ENCODE measurements around the gene DEDD. TPM values are rescaled to one million over a fixed set of nuclear protein-coding genes. Genes with fewer than 3 reads are reported as not detected.

DEDD gene
- polyA plus RNA-seq, 2 of the 4 experiments (the other 2 are of a cell fraction): 25.3 to 38.4 TPM

DNA sequence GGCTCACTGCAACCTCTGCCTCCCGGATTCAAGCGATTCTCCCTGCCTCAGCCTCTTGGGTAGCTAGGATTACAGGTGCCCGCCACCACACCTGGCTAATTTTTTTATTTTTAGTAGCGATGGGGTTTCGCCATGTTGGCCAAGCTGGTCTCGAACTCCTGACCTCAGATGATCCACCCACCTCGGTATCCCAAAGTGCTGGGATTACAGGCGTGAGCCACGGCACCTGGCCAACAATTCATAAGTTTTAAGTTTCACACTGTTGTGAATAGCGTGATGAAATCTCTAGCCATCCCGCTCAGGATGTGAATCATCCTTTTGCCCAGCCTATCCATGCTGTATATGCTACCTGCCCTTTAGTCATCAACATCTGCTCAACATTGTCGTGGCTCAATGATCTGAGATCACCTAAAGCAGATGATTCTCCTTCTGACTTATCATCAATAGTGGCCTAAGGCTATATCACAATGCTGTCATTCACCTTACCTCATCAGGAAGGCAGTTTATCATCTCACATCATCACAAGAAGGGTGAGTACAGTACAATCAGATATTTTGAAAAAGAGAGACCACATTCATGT is 17.2 kb downstream of the DEDD start (continued):
- TF ChIP-seq, protein P1, sequence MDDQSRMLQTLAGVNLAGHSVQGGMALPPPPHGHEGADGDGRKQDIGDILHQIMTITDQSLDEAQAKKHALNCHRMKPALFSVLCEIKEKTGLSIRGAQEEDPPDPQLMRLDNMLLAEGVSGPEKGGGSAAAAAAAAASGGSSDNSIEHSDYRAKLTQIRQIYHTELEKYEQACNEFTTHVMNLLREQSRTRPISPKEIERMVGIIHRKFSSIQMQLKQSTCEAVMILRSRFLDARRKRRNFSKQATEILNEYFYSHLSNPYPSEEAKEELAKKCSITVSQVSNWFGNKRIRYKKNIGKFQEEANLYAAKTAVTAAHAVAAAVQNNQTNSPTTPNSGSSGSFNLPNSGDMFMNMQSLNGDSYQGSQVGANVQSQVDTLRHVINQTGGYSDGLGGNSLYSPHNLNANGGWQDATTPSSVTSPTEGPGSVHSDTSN (IDR thresholded peaks at IDR 0.05): no peak

DNA sequence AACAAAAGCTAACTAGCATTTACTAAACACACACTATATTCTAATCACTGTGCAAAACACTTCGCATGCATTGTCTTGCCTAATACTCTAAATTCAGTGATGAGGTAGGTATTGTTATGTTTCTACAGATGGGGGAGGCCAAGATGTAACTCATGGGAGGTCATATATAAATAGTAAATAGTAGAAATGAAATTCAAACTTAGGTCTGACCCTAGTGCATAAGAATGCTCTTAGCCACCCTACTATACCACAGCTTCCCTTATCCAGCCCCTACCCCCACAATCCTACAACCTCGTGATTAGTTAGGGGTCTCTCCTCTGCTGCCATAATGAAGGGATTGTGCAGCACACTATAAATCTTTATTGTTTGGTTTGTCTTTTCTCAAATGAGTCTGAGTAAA is 17.9 kb downstream of the DEDD start:
- DNase-seq (ENCODE audit: low read depth in 1 of 2, low spot score in 1 of 2) (no peak), FAIRE-seq (no peak), ATAC-seq (no peak)
- ChIA-PET POLR2A (no interaction called here), CTCF (interaction anchor here (0.6 to 6.1 kb wide), 3 partner anchors 16 to 782 kb away, joined by 3 to 40 read pairs (median 4); partner anchors contain the start of gene KLHDC9)
- Histone ChIP-seq H3K27ac (peak overlapping the region; percentile 49 to 97), H3K4me3 (peak overlapping the region; percentile 1; the same call in 2 of the 3 replicates), H3K4me2 (peak overlapping the region; percentile 70), H3K9me3 (no peaks in the 10 kb centered on the region), H3K4me1 (peaks cover 52% of the 10 kb centered on the region)
- WGBS (ENCODE audit: missing lambda C conversion rate): 85% methylated on average over 2 of the region's 2 CpGs
- no peak for TF ChIP-seq RFX5 (IDR thresholded peaks at IDR 0.05)
- TF ChIP-seq, protein P2, sequence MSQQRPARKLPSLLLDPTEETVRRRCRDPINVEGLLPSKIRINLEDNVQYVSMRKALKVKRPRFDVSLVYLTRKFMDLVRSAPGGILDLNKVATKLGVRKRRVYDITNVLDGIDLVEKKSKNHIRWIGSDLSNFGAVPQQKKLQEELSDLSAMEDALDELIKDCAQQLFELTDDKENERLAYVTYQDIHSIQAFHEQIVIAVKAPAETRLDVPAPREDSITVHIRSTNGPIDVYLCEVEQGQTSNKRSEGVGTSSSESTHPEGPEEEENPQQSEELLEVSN (IDR thresholded peaks at IDR 0.05; ENCODE audit: borderline replicate concordance, low read depth): no peak
- no peak for TF ChIP-seq ZNF302 (CRISPR knock-in tag; IDR thresholded peaks at IDR 0.05)
- TF ChIP-seq, protein P3, sequence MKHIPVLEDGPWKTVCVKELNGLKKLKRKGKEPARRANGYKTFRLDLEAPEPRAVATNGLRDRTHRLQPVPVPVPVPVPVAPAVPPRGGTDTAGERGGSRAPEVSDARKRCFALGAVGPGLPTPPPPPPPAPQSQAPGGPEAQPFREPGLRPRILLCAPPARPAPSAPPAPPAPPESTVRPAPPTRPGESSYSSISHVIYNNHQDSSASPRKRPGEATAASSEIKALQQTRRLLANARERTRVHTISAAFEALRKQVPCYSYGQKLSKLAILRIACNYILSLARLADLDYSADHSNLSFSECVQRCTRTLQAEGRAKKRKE (CRISPR knock-in tag; IDR thresholded peaks at IDR 0.05; ENCODE audit: low read depth): no peak
- no peak for TF ChIP-seq RNF2 (IDR thresholded peaks at IDR 0.05; ENCODE audit: borderline replicate concordance, low read depth)
- TF ChIP-seq TFCP2L1 (CRISPR knock-in tag; IDR thresholded peaks at IDR 0.05): no peak
- no peak for TF ChIP-seq ZFP36 (IDR thresholded peaks at IDR 0.05; ENCODE audit: borderline replicate concordance, partially characterized antibody)
- TF ChIP-seq ZSCAN20 (CRISPR knock-in tag; IDR thresholded peaks at IDR 0.05): no peak
- no peak for TF ChIP-seq RARB (CRISPR knock-in tag; IDR thresholded peaks at IDR 0.05)
- no peak for TF ChIP-seq CBX8 (IDR thresholded peaks at IDR 0.05)
- no peak for TF ChIP-seq BHLHE40 (IDR thresholded peaks at IDR 0.05; ENCODE audit: low read depth, low read length)
- no peak for TF ChIP-seq MAFK (IDR thresholded peaks at IDR 0.05; ENCODE audit: partially characterized antibody)
- no peak for TF ChIP-seq EHMT2 (IDR thresholded peaks at IDR 0.05; ENCODE audit: low read depth)
- TF ChIP-seq PHF8 (IDR thresholded peaks at IDR 0.05; ENCODE audit: borderline replicate concordance, low read depth): no peak
- TF ChIP-seq FOXS1 (CRISPR knock-in tag; IDR thresholded peaks at IDR 0.05): no peak
- TF ChIP-seq, protein P1 (IDR thresholded peaks at IDR 0.05): no peak

DNA sequence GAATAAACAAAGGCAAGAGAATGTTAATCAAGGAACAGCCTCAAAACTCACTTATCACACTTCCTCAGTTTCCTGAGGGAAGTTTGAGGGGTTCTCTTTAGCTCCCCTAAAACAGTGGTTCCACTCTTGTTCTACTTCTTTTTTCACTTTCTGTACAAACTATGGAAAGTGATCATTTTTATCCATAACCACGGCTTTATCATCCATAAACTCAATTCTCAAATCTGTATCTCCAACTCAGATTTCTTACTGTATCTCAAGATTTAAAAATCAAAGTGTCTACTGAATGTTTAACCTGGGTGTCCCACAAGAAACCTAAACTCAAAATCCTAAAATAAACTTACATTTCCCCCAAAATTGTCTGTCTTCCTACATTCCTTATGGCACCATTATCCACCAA is 18.6 kb downstream of the DEDD start:
- H3K4me2 ChIP-seq: peak overlapping the region; percentile 70; the same call in 2 of the 3 replicates
- 95% methylated on average over 1 of the region's 1 CpG for WGBS (ENCODE audit: missing lambda C conversion rate)
- CTCF ChIA-PET: interaction anchor here (1.5 to 6.1 kb wide), 2 partner anchors 16 to 124 kb away, joined by 4 to 40 read pairs; partner anchors contain the start of gene KLHDC9
- TF ChIP-seq RCOR1 (IDR thresholded peaks at IDR 0.05; ENCODE audit: low read depth, low read length) (no peak), EHMT2 (IDR thresholded peaks at IDR 0.05; ENCODE audit: low read depth) (no peak), CHD4 (IDR thresholded peaks at IDR 0.05; ENCODE audit: borderline replicate concordance) (no peak), ZNF302 (CRISPR knock-in tag; IDR thresholded peaks at IDR 0.05) (no peak), KDM1A (IDR thresholded peaks at IDR 0.05; ENCODE audit: low read depth) (no peak), FOSL2 (IDR thresholded peaks at IDR 0.05) (no peak), FOSL2 (CRISPR knock-in tag; IDR thresholded peaks at IDR 0.05) (no peak), CHD2 (IDR thresholded peaks at IDR 0.05; ENCODE audit: low read length, partially characterized antibody) (no peak), JUNB (IDR thresholded peaks at IDR 0.05) (no peak)
- TF ChIP-seq, protein P4, sequence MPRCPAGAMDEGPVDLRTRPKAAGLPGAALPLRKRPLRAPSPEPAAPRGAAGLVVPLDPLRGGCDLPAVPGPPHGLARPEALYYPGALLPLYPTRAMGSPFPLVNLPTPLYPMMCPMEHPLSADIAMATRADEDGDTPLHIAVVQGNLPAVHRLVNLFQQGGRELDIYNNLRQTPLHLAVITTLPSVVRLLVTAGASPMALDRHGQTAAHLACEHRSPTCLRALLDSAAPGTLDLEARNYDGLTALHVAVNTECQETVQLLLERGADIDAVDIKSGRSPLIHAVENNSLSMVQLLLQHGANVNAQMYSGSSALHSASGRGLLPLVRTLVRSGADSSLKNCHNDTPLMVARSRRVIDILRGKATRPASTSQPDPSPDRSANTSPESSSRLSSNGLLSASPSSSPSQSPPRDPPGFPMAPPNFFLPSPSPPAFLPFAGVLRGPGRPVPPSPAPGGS (IDR thresholded peaks at IDR 0.05): no peak
- TF ChIP-seq, protein P5, sequence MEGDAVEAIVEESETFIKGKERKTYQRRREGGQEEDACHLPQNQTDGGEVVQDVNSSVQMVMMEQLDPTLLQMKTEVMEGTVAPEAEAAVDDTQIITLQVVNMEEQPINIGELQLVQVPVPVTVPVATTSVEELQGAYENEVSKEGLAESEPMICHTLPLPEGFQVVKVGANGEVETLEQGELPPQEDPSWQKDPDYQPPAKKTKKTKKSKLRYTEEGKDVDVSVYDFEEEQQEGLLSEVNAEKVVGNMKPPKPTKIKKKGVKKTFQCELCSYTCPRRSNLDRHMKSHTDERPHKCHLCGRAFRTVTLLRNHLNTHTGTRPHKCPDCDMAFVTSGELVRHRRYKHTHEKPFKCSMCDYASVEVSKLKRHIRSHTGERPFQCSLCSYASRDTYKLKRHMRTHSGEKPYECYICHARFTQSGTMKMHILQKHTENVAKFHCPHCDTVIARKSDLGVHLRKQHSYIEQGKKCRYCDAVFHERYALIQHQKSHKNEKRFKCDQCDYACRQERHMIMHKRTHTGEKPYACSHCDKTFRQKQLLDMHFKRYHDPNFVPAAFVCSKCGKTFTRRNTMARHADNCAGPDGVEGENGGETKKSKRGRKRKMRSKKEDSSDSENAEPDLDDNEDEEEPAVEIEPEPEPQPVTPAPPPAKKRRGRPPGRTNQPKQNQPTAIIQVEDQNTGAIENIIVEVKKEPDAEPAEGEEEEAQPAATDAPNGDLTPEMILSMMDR (IDR thresholded peaks at IDR 0.05): no peak
- TF ChIP-seq, protein P6, sequence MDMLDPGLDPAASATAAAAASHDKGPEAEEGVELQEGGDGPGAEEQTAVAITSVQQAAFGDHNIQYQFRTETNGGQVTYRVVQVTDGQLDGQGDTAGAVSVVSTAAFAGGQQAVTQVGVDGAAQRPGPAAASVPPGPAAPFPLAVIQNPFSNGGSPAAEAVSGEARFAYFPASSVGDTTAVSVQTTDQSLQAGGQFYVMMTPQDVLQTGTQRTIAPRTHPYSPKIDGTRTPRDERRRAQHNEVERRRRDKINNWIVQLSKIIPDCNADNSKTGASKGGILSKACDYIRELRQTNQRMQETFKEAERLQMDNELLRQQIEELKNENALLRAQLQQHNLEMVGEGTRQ (IDR thresholded peaks at IDR 0.05): no peak

More for the DNA sequence above, 18.6 kb downstream of the DEDD start:
- Histone ChIP-seq H3K27ac (peak overlapping the region; percentile 4 to 97; a peak in 3 of 6 replicates), H3K4me3 (no peak overlapping the region), H3K9me3 (no peaks in the 10 kb centered on the region), H3K4me1 (peaks cover 46% of the 10 kb centered on the region)
- no peak for ATAC-seq
- FAIRE-seq: no peak
- no peak for DNase-seq (ENCODE audit: low read depth in 1 of 2, low spot score in 1 of 2)
- POLR2A ChIA-PET: no interaction called here

Measured in A549 (cell line).